NOMO-1 (cell line): Measurements from ENCODE around the gene TBC1D2B.
"Not testable (repeated sequence)": the region's sequence is repeated elsewhere in the genome, so short reads cannot be mapped to it uniquely, and the experiment has no call there.

Source experiments
- DNase-seq, 2 experiments: peaks; one replicate each; lab custom pipeline; 2025; ENCODE audit not compliant: unreplicated experiment in 2 of 2; lab: John Stamatoyannopoulos, UW

The TBC1D2B gene

GRCh38 chr15:77993374-77993911 lies 84.1 kb downstream of the TBC1D2B start:
- DNase-seq: no peak

GRCh38 chr15:77992356-77993222 lies 84.9 kb downstream of the TBC1D2B start:
- DNase-seq: no peak

GRCh38 chr15:77991658-77992201 lies 85.8 kb downstream of the TBC1D2B start:
- DNase-seq: not testable (repeated sequence)

GRCh38 chr15:77991029-77991406 lies 86.5 kb downstream of the TBC1D2B start:
- no peak for DNase-seq

GRCh38 chr15:77989296-77990143 lies 88.0 kb downstream of the TBC1D2B start:
- DNase-seq: no peak

GRCh38 chr15:77988347-77989295 lies 88.9 kb downstream of the TBC1D2B start:
- DNase-seq: no peak

- DNase-seq: not testable (repeated sequence)
Measured at GRCh38 chr15:77987765-77988136, 89.8 kb downstream of the TBC1D2B start.

- no peak for DNase-seq
Measured at GRCh38 chr15:77986891-77987764, 90.4 kb downstream of the TBC1D2B start.

GRCh38 chr15:77985931-77986480 lies 91.5 kb downstream of the TBC1D2B start:
- DNase-seq: no peak

- no peak for DNase-seq
Measured at GRCh38 chr15:77985031-77985930, 92.2 kb downstream of the TBC1D2B start.

- no peak for DNase-seq
Measured at GRCh38 chr15:77984446-77984861, 93.1 kb downstream of the TBC1D2B start.

- DNase-seq: no peak
Measured at GRCh38 chr15:77983708-77984445, 93.6 kb downstream of the TBC1D2B start.

GRCh38 chr15:77983091-77983707 lies 94.3 kb downstream of the TBC1D2B start:
- DNase-seq: no peak

GRCh38 chr15:77982127-77982490 lies 95.4 kb downstream of the TBC1D2B start:
- DNase-seq: no peak

- DNase-seq: no peak
Measured at GRCh38 chr15:77981281-77982126, 96.0 kb downstream of the TBC1D2B start.

- DNase-seq: not testable (repeated sequence)
Measured at GRCh38 chr15:77980674-77981073, 96.8 kb downstream of the TBC1D2B start.
